Caco-2 (cell line): ENCODE measurements around the gene TBRG1. TPM values are rescaled to one million over a fixed set of nuclear protein-coding genes. Genes with fewer than 3 reads are reported as not detected.

Experiments used
- BruUV-seq: library from RNA; stranded (reverse); fragments of 400-500 nt; replicated peaks from 2 replicates; lab custom pipeline; 2021; lab: Mats Ljungman, UMichigan
- CTCF ChIA-PET: fragments of 300-600 bp; sonication (Branson Sonifier 250); formaldehyde crosslinking; loops from one replicate; lab custom pipeline; 2022; ENCODE audit warnings: antibody characterized with exemption; lab: Charles Lee
- POLR2A ChIA-PET: fragments of 300-600 bp; sonication (Branson Sonifier 250); formaldehyde crosslinking; loops from one replicate; lab custom pipeline; 2022; ENCODE audit warnings: antibody characterized with exemption; lab: Charles Lee
- DNase-seq, 2 experiments: peaks; one replicate each; pipeline versions ENCODE4 v3.0.0 to v3.0.0-alpha.2; 2020 to 2022
- H3K27me3 ChIP-seq: replicated peaks from 2 replicates; pipeline ENCODE4 v1.6.0; 2011; ENCODE audit warnings: low read length; ENCODE audit not compliant: control insufficient read depth, insufficient read depth
- H3K36me3 ChIP-seq: 2 replicates; pipeline ENCODE4 v1.5.1; 2011; ENCODE audit warnings: low read length; ENCODE audit not compliant: control insufficient read depth, insufficient read depth
- H3K4me1 ChIP-seq: fragments of 250-450 bp; sonication (Bioruptor Pico); 2 replicates; pipeline ENCODE4 v1.5.1; 2020; ENCODE audit warnings: mild to moderate bottlenecking
- H3K4me3 ChIP-seq: 2 replicates; pipeline ENCODE4 v1.5.1; 2011; ENCODE audit warnings: low read depth, mild to moderate bottlenecking, control low read depth, low read length
- H3K9me3 ChIP-seq: fragments of 250-450 bp; sonication (Bioruptor Pico); 2 replicates; pipeline ENCODE4 v1.5.1; 2020; ENCODE audit warnings: mild to moderate bottlenecking, moderate library complexity
- H3K27ac Mint-ChIP-seq: one replicate; pipeline ENCODE4 v1.8.0; 2022; ENCODE audit warnings: mixed read lengths; ENCODE audit not compliant: unreplicated experiment
- H3K27me3 Mint-ChIP-seq: one replicate; pipeline ENCODE4 v1.8.0; 2022; ENCODE audit warnings: mixed read lengths; ENCODE audit not compliant: insufficient read depth, unreplicated experiment
- H3K36me3 Mint-ChIP-seq: one replicate; pipeline ENCODE4 v1.8.0; 2022; ENCODE audit warnings: mild to moderate bottlenecking, mixed read lengths; ENCODE audit not compliant: insufficient read depth, unreplicated experiment
- H3K4me1 Mint-ChIP-seq: one replicate; pipeline ENCODE4 v1.8.0; 2022; ENCODE audit warnings: low read depth, mixed read lengths; ENCODE audit not compliant: unreplicated experiment
- H3K4me3 Mint-ChIP-seq: one replicate; pipeline ENCODE4 v1.8.0; 2022; ENCODE audit warnings: mild to moderate bottlenecking, moderate library complexity, mixed read lengths; ENCODE audit not compliant: unreplicated experiment
- H3K9me3 Mint-ChIP-seq: one replicate; pipeline ENCODE4 v1.8.0; 2022; ENCODE audit warnings: mixed read lengths; ENCODE audit not compliant: unreplicated experiment
- CTCF ChIP-seq, 2 experiments: fragments of 200-600 bp in 1 of 2; IDR thresholded peaks; 1 replicate in 1 of 2; 2 replicates in 1 of 2; pipeline versions ENCODE4 v1.5.1 to v1.8.0; 2011 to 2022; ENCODE audit warnings: antibody characterized with exemption in 1 of 2, control low read depth in 1 of 2, inconsistent platforms in 1 of 2, low read depth in 1 of 2, low read length in 1 of 2, mild to moderate bottlenecking in 1 of 2, moderate library complexity in 1 of 2; ENCODE audit not compliant: insufficient read depth in 1 of 2, severe bottlenecking in 1 of 2, unreplicated experiment in 1 of 2
- intact Hi-C: fragments of 100-400 bp; cut with micrococcal nuclease; formaldehyde crosslinking; loops from one replicate; pipeline ENCODE4 v1.10.0; 2022; ENCODE audit not compliant: unreplicated experiment
- total RNA-seq: library from RNA; stranded (reverse); gene quantifications from 2 replicates; pipeline ENCODE4 v1.2.3, GENCODE V29; 2022

The TBRG1 gene
- total RNA-seq, 1 experiment from 2014 or later = 71.5 TPM

GRCh38 chr11:124611064-124611463 is 11.6 kb upstream of the TBRG1 start, which contains the start of gene PANX3:
PANX3 (plus strand) TSS chr11:124611428; CDS start chr11:124611557, 129 bp downstream.
- no peaks in the 10 kb centered on the region for H3K27me3 ChIP-seq
- no peaks in the 10 kb centered on the region for H3K4me1 ChIP-seq
- BruUV-seq = no TSS peak
- POLR2A ChIA-PET = interaction anchor here (0.7 kb wide), 1 partner anchor 12 kb away, joined by 3 read pairs; the partner anchor contains the start of gene TBRG1
- H3K4me3 ChIP-seq = no peak within 1 kb of the TSS
- no peaks in the 10 kb centered on the region for H3K36me3 ChIP-seq
- Mint-ChIP-seq H3K36me3 (no peaks in the 10 kb centered on the region), H3K4me3 (no peak within 1 kb of the TSS), H3K9me3 (no peaks in the 10 kb centered on the region), H3K27me3 (peaks cover 6% of the 10 kb centered on the region), H3K4me1 (no peaks in the 10 kb centered on the region), H3K27ac (no peak within 1 kb of the TSS)
- peaks cover 2% of the 10 kb centered on the region; the same call in 1 of the 2 replicates for H3K9me3 ChIP-seq
- intact Hi-C loops = no loop called here
- no peak for TF ChIP-seq CTCF (IDR thresholded peaks at IDR 0.05; ENCODE audit: insufficient read depth in 1 of 2, low read depth in 1 of 2, low read length in 1 of 2, severe bottlenecking in 1 of 2, unreplicated experiment in 1 of 2)
- no peak for DNase-seq
- CTCF ChIA-PET = interaction anchor here (0.6 kb wide), 1 partner anchor 172 kb away, joined by 3 read pairs; no protein-coding TSS in a partner anchor

GRCh38 chr11:124612045-124612444 is 10.6 kb upstream of the TBRG1 start:
- no peak for DNase-seq
- Histone ChIP-seq H3K9me3 (peaks cover 2% of the 10 kb centered on the region; the same call in 1 of the 2 replicates), H3K27me3 (no peaks in the 10 kb centered on the region), H3K4me1 (no peaks in the 10 kb centered on the region), H3K4me3 (no peak overlapping the region), H3K36me3 (no peaks in the 10 kb centered on the region)
- Mint-ChIP-seq H3K36me3 (no peaks in the 10 kb centered on the region), H3K9me3 (no peaks in the 10 kb centered on the region), H3K4me1 (peaks cover under 1% of the 10 kb centered on the region), H3K27ac (no peak overlapping the region), H3K4me3 (no peak overlapping the region), H3K27me3 (peaks cover 6% of the 10 kb centered on the region)
- CTCF ChIA-PET = no interaction called here
- POLR2A ChIA-PET = no interaction called here
- TF ChIP-seq CTCF (IDR thresholded peaks at IDR 0.05; ENCODE audit: insufficient read depth in 1 of 2, low read depth in 1 of 2, low read length in 1 of 2, severe bottlenecking in 1 of 2, unreplicated experiment in 1 of 2) = no peak
- BruUV-seq = no TSS peak
- intact Hi-C loops = no loop called here

GRCh38 chr11:124612567-124613246 is 10.0 kb upstream of the TBRG1 start:
- Histone ChIP-seq H3K4me1 (no peaks in the 10 kb centered on the region), H3K36me3 (no peaks in the 10 kb centered on the region), H3K27me3 (no peaks in the 10 kb centered on the region), H3K4me3 (no peak overlapping the region), H3K9me3 (no peaks in the 10 kb centered on the region)
- Mint-ChIP-seq H3K4me3 (no peak overlapping the region), H3K4me1 (peaks cover 7% of the 10 kb centered on the region), H3K27ac (no peak overlapping the region), H3K36me3 (no peaks in the 10 kb centered on the region), H3K27me3 (peaks cover 6% of the 10 kb centered on the region), H3K9me3 (no peaks in the 10 kb centered on the region)
- POLR2A ChIA-PET = interaction anchor here (1.0 kb wide), 1 partner anchor 10 kb away, joined by 3 read pairs; the partner anchor contains the start of gene TBRG1
- CTCF ChIA-PET = no interaction called here
- DNase-seq = peak in 1 of 2 experiments; percentile 33
- BruUV-seq = no TSS peak
- no peak for TF ChIP-seq CTCF (IDR thresholded peaks at IDR 0.05; ENCODE audit: insufficient read depth in 1 of 2, low read depth in 1 of 2, low read length in 1 of 2, severe bottlenecking in 1 of 2, unreplicated experiment in 1 of 2)
- intact Hi-C loops = no loop called here
